Endothelial cell of umbilical vein (primary cell): Measurements from ENCODE around the gene S100A5. TPM values are rescaled to one million over a fixed set of nuclear protein-coding genes. Genes with fewer than 3 reads are reported as not detected.

Source experiments
- BruUV-seq: library from RNA; stranded (reverse); fragments of 400-500 nt; replicated peaks from 2 replicates; lab custom pipeline; 2021; lab: Mats Ljungman, UMichigan
- CTCF ChIA-PET: fragments of 300-600, 350-600 bp; sonication (Branson Sonifier 250); formaldehyde crosslinking; loops from one replicate; lab custom pipeline; 2021; ENCODE audit warnings: antibody characterized with exemption, inconsistent platforms; lab: Charles Lee
- POLR2A ChIA-PET: fragments of 300-600, 350-600 bp; sonication (Branson Sonifier 250); formaldehyde crosslinking; loops from one replicate; lab custom pipeline; 2021; ENCODE audit warnings: antibody characterized with exemption, inconsistent platforms; lab: Charles Lee
- DNase-seq: peaks from one replicate; pipeline ENCODE4 v3.0.0-alpha.2; 2011; ENCODE audit warnings: low read depth, low spot score
- FAIRE-seq: peaks from 2 replicates; lab custom pipeline; 2011; peaks lifted over from hg19 to GRCh38; lab: Jason Lieb, UNC
- H2AFZ ChIP-seq: 2 replicates; pipeline ENCODE4 v1.6.0; 2012; ENCODE audit warnings: low read depth, low read length, control low read depth, inconsistent platforms
- H3K27ac ChIP-seq: 2 replicates; pipeline ENCODE4 v1.5.1; 2011; ENCODE audit warnings: low read depth, mild to moderate bottlenecking, control low read depth, low read length, moderate library complexity; ENCODE audit not compliant: insufficient read depth
- H3K27me3 ChIP-seq, 2 experiments: 2 replicates each; pipeline versions ENCODE4 v1.6.0 to v1.6.1; 2011; ENCODE audit warnings: low read length in 2 of 2, mixed read lengths in 1 of 2; ENCODE audit not compliant: control insufficient read depth in 2 of 2, insufficient read depth in 2 of 2
- H3K36me3 ChIP-seq, 2 experiments: 2 replicates in 1 of 2; 3 replicates in 1 of 2; pipeline ENCODE4 v1.5.1; 2011; ENCODE audit warnings: low read length in 2 of 2, mild to moderate bottlenecking in 1 of 2, moderate library complexity in 1 of 2; ENCODE audit not compliant: control insufficient read depth in 2 of 2, insufficient read depth in 2 of 2; ENCODE audit errors: extremely low read depth in 1 of 2
- H3K4me1 ChIP-seq: 3 replicates; pipeline ENCODE4 v1.5.1; 2011; ENCODE audit warnings: mild to moderate bottlenecking, low read length; ENCODE audit not compliant: control insufficient read depth, insufficient read depth; ENCODE audit errors: extremely low read depth
- H3K4me2 ChIP-seq: 2 replicates; pipeline ENCODE4 v1.6.1; 2011; ENCODE audit warnings: low read length, control low read depth, mixed read lengths; ENCODE audit not compliant: insufficient read depth
- H3K4me3 ChIP-seq, 3 experiments: fragments of 200-600 bp in 1 of 3; sonication (generic), shearing (Covaris generic) in 1 of 3; replicated peaks in 1 of 3; 2 replicates each; pipeline ENCODE4 v1.5.1; 2011 to 2016; ENCODE audit warnings: control low read depth in 3 of 3, low read length in 3 of 3, mild to moderate bottlenecking in 2 of 3, inconsistent platforms in 1 of 3, low read depth in 1 of 3, moderate library complexity in 1 of 3; ENCODE audit not compliant: insufficient read depth in 1 of 3
- H3K79me2 ChIP-seq: 2 replicates; pipeline ENCODE4 v1.6.0; 2012; ENCODE audit warnings: low read length, inconsistent platforms; ENCODE audit not compliant: control insufficient read depth, insufficient read depth
- H3K9ac ChIP-seq: replicated peaks from 2 replicates; pipeline ENCODE3; 2011; ENCODE audit warnings: low read length, control low read depth; ENCODE audit not compliant: insufficient read depth; ENCODE audit errors: extremely low read depth
- H3K9me1 ChIP-seq: replicated peaks from 3 replicates; pipeline ENCODE4 v1.6.0; 2011; ENCODE audit warnings: mild to moderate bottlenecking, low read length; ENCODE audit not compliant: control insufficient read depth, insufficient read depth; ENCODE audit errors: extremely low read depth
- H3K9me3 ChIP-seq: replicated peaks from 2 replicates; pipeline ENCODE4 v1.5.1; 2012; ENCODE audit warnings: low read length, inconsistent platforms; ENCODE audit not compliant: control insufficient read depth, insufficient read depth
- H4K20me1 ChIP-seq: replicated peaks from 2 replicates; pipeline ENCODE3; 2011; ENCODE audit warnings: mild to moderate bottlenecking, low read length; ENCODE audit not compliant: control insufficient read depth, insufficient read depth; ENCODE audit errors: extremely low read depth
- CTCF ChIP-seq, 2 donors: IDR thresholded peaks; 1 replicate in 1 of 2; 2 replicates in 1 of 2; pipeline ENCODE4 v1.5.1; 2011; ENCODE audit warnings: low read length in 2 of 2, mild to moderate bottlenecking in 2 of 2, moderate library complexity in 2 of 2, control low read depth in 1 of 2, inconsistent platforms in 1 of 2, low read depth in 1 of 2; ENCODE audit not compliant: insufficient read depth in 1 of 2; ENCODE audit errors: extremely low read depth in 1 of 2
- EZH2 ChIP-seq: IDR thresholded peaks from 2 replicates; pipeline ENCODE4 v1.6.1; 2012; ENCODE audit warnings: borderline replicate concordance, low read depth, mild to moderate bottlenecking, moderate library complexity, low read length, inconsistent platforms; ENCODE audit not compliant: severe bottlenecking
- FOS ChIP-seq: IDR thresholded peaks from 2 replicates; pipeline ENCODE4 v1.6.1; 2011; ENCODE audit warnings: mild to moderate bottlenecking, low read length, moderate library complexity, borderline replicate concordance; ENCODE audit not compliant: insufficient read depth
- GATA2 ChIP-seq: IDR thresholded peaks from 2 replicates; pipeline ENCODE4 v1.7.0; 2011; ENCODE audit warnings: low read depth, mild to moderate bottlenecking, moderate library complexity, mixed read lengths, low read length; ENCODE audit not compliant: insufficient read length, insufficient read depth
- JUN ChIP-seq: IDR thresholded peaks from 2 replicates; pipeline ENCODE4 v1.6.1; 2011; ENCODE audit warnings: borderline replicate concordance, low read depth; ENCODE audit not compliant: insufficient read length, insufficient read depth
- MAX ChIP-seq: IDR thresholded peaks from 2 replicates; pipeline ENCODE4 v1.6.1; 2011; ENCODE audit not compliant: insufficient read depth, insufficient read length
- MYC ChIP-seq: IDR thresholded peaks from one replicate; pipeline ENCODE4 v1.6.1; 2011; ENCODE audit warnings: mild to moderate bottlenecking, low read depth, low read length
- POLR2A ChIP-seq: IDR thresholded peaks from 2 replicates; pipeline ENCODE4 v1.6.1; 2012; ENCODE audit warnings: low read depth, mild to moderate bottlenecking, control low read depth, low read length
- POLR2AphosphoS5 ChIP-seq: IDR thresholded peaks from 2 replicates; pipeline ENCODE4 v1.6.1; 2012; ENCODE audit warnings: low read depth, mild to moderate bottlenecking, control low read depth, low read length, moderate library complexity; ENCODE audit not compliant: insufficient read depth
- dilution Hi-C: fragments of 300-500 bp; cut with MboI; formaldehyde crosslinking; loops from one replicate; pipeline ENCODE4 v1.15.0; 2019; ENCODE audit warnings: low sequenced_read_pairs; ENCODE audit not compliant: extremely low pct_ligation_motif_present
- intact Hi-C: fragments of 100-400 bp; cut with micrococcal nuclease; formaldehyde crosslinking; loops from one replicate; pipeline ENCODE4 v1.10.0; 2022
- polyA plus RNA-seq, 4 experiments: library from polyadenylated mRNA; depleted of rRNA in 3 of 4; stranded (reverse) in 3 of 4; unstranded in 1 of 4; fragments of >200 nt; gene quantifications; 2 replicates each; pipeline versions ENCODE4 v1.2.1 to v1.2.3, GENCODE V29; 2011 to 2012; ENCODE audit warnings: missing spikeins in 1 of 4
- total RNA-seq: library from RNA; stranded (reverse); gene quantifications from 2 replicates; pipeline ENCODE4 v1.2.3, GENCODE V29; 2021

S100A5 gene
- total and polyA plus RNA-seq, 2 donors (not counting 3 experiments of a cell fraction or from before 2014, with no cell fraction given): not detected

- POLR2A ChIA-PET: no interaction called here
These were observed 27.1 kb downstream of the S100A5 start for GRCh38 chr1:153513666-153514065.

More at GRCh38 chr1:153513666-153514065, 27.1 kb downstream of the S100A5 start:
- no peaks in the 10 kb centered on the region for H4K20me1 ChIP-seq
- H2AFZ ChIP-seq: no peak overlapping the region
- no TSS peak for BruUV-seq
- no peaks in the 10 kb centered on the region for H3K9me3 ChIP-seq
- H3K4me1 ChIP-seq: peaks cover 4% of the 10 kb centered on the region
- H3K4me2 ChIP-seq: no peak overlapping the region
- no peak for DNase-seq
- no peaks in the 10 kb centered on the region for H3K27me3 ChIP-seq
- dilution Hi-C loops (no loop called here), intact Hi-C loops (no loop called here)
- FAIRE-seq: no peak
- no peaks in the 10 kb centered on the region for H3K36me3 ChIP-seq
- no peak overlapping the region for H3K27ac ChIP-seq
- H3K9ac ChIP-seq: no peak overlapping the region
- CTCF ChIA-PET: interaction anchor here (1.0 to 1.3 kb wide), 2 partner anchors 12 to 55 kb away, joined by 4 to 5 read pairs; no protein-coding TSS in a partner anchor
- no peaks in the 10 kb centered on the region for H3K79me2 ChIP-seq
- no peaks in the 10 kb centered on the region for H3K9me1 ChIP-seq
- H3K4me3 ChIP-seq: no peak overlapping the region
- TF ChIP-seq FOS (no peak), JUN (no peak), EZH2 (no peak), POLR2AphosphoS5 (no peak), MYC (no peak), GATA2 (no peak), POLR2A (no peak), CTCF (IDR thresholded peaks at IDR 0.05; ENCODE audit: extremely low read depth in 1 of 2, insufficient read depth in 1 of 2, low read depth in 1 of 2, low read length in 2 of 2) (no peak), MAX (no peak)
